PFSK-1 (cell line): ENCODE measurements around the gene TASP1.

Experiments used
- FOXP2 ChIP-seq: optimal IDR thresholded peaks from 2 replicates; pipeline ENCODE3; 2011; ENCODE audit warnings: borderline replicate concordance, control low read depth, inconsistent platforms; ENCODE audit not compliant: insufficient read depth; ENCODE audit errors: extremely low read length, extremely low read depth
- POLR2AphosphoS5 ChIP-seq: IDR thresholded peaks from 2 replicates; pipeline ENCODE4 v1.6.1; 2012; ENCODE audit warnings: low read depth, mild to moderate bottlenecking, control low read depth, low read length, moderate library complexity
- REST ChIP-seq, 2 experiments: IDR thresholded peaks; 2 replicates each; pipeline versions ENCODE4 v1.6.1 to v1.8.0; 2011 to 2012; ENCODE audit warnings: low read depth in 2 of 2, low read length in 2 of 2, control low read depth in 1 of 2, inconsistent platforms in 1 of 2, mild to moderate bottlenecking in 1 of 2, moderate library complexity in 1 of 2; ENCODE audit not compliant: insufficient read depth in 1 of 2
- SIN3A ChIP-seq: IDR thresholded peaks from 2 replicates; pipeline ENCODE4 v1.6.1; 2012; ENCODE audit warnings: mild to moderate bottlenecking, low read length, moderate library complexity, borderline replicate concordance; ENCODE audit not compliant: insufficient read depth
- TAF1 ChIP-seq: IDR thresholded peaks from 2 replicates; pipeline ENCODE4 v1.6.1; 2012; ENCODE audit warnings: low read length, control low read depth, borderline replicate concordance; ENCODE audit not compliant: insufficient read depth

TASP1 gene

GRCh38 chr20:13425381-13426135, 213.2 kb downstream of the TASP1 start:
- no peak for TF ChIP-seq POLR2AphosphoS5
- TF ChIP-seq TAF1 = no peak
- no peak for TF ChIP-seq SIN3A
- no peak for TF ChIP-seq FOXP2
- TF ChIP-seq REST (IDR thresholded peaks at IDR 0.05; ENCODE audit: insufficient read depth in 1 of 2, low read depth in 2 of 2, low read length in 2 of 2) = no peak

- no peak for TF ChIP-seq FOXP2
- no peak for TF ChIP-seq TAF1
- TF ChIP-seq SIN3A = no peak
- no peak for TF ChIP-seq REST (IDR thresholded peaks at IDR 0.05; ENCODE audit: insufficient read depth in 1 of 2, low read depth in 2 of 2, low read length in 2 of 2)
- TF ChIP-seq POLR2AphosphoS5 = no peak
These were observed 214.4 kb downstream of the TASP1 start for GRCh38 chr20:13424174-13424833.

GRCh38 chr20:13423472-13424173, 215.1 kb downstream of the TASP1 start:
- TF ChIP-seq POLR2AphosphoS5 = no peak
- no peak for TF ChIP-seq TAF1
- no peak for TF ChIP-seq FOXP2
- no peak for TF ChIP-seq REST (IDR thresholded peaks at IDR 0.05; ENCODE audit: insufficient read depth in 1 of 2, low read depth in 2 of 2, low read length in 2 of 2)
- no peak for TF ChIP-seq SIN3A

GRCh38 chr20:13422637-13423036, 216.1 kb downstream of the TASP1 start:
- no peak for TF ChIP-seq REST (IDR thresholded peaks at IDR 0.05; ENCODE audit: insufficient read depth in 1 of 2, low read depth in 2 of 2, low read length in 2 of 2)
- TF ChIP-seq FOXP2 = no peak
- TF ChIP-seq POLR2AphosphoS5 = no peak
- no peak for TF ChIP-seq TAF1
